K562 (cell line): ENCODE data around the gene CDCP1. TPM values are rescaled to one million over a fixed set of nuclear protein-coding genes. Genes with fewer than 3 reads are reported as not detected.

Source experiments
- ATAC-seq: fragments of 200-7000 bp; cut with Tn5 transposase; 3 replicates; pipeline ENCODE4 v1.9.1; 2020; ENCODE audit warnings: moderate library complexity
- BruUV-seq: library from RNA; stranded (reverse); fragments of 400-500 nt; replicated peaks from 2 replicates; lab custom pipeline; 2021; lab: Mats Ljungman, UMichigan
- CTCF ChIA-PET: fragments of 300-600 bp; formaldehyde crosslinking; extraction: SDS; loops from one replicate; lab custom pipeline; 2021; ENCODE audit warnings: low intra/inter-chr PET ratio; lab: Yijun Ruan, JAX
- POLR2A ChIA-PET: fragments of 300-600, 350-650 bp; sonication (Branson Sonifier 250); formaldehyde crosslinking; extraction: SDS; loops from one replicate; lab custom pipeline; 2021; ENCODE audit warnings: antibody characterized with exemption, inconsistent platforms; lab: Yijun Ruan, JAX
- DNase-seq, 4 experiments: peaks; one replicate each; pipeline versions ENCODE4 v3.0.0 to v3.0.0-alpha.2; 2011 to 2018; ENCODE audit warnings: low spot score in 3 of 4, mixed read lengths in 3 of 4; ENCODE audit errors: extremely low read depth in 1 of 4
- FAIRE-seq: peaks from 2 replicates; lab custom pipeline; 2011; peaks lifted over from hg19 to GRCh38; lab: Jason Lieb, UNC
- H2AFZ ChIP-seq: 2 replicates; pipeline ENCODE4 v1.6.0; 2011; ENCODE audit warnings: low read depth, low read length, control low read depth, inconsistent platforms
- H3K27ac ChIP-seq: fragments of 200-600 bp; 3 replicates; pipeline ENCODE4 v1.8.0; 2011; ENCODE audit warnings: low read depth, mild to moderate bottlenecking, control low read depth, inconsistent platforms, low read length, moderate library complexity, mixed read lengths; ENCODE audit errors: extremely low read depth
- H3K27me3 ChIP-seq, 2 experiments: fragments of 300-600 bp in 1 of 2; 2 replicates in 1 of 2; 3 replicates in 1 of 2; pipeline versions ENCODE4 v1.6.0 to v1.8.0; 2011; ENCODE audit warnings: inconsistent platforms in 2 of 2, low read length in 2 of 2, mild to moderate bottlenecking in 1 of 2, mixed read lengths in 1 of 2, moderate library complexity in 1 of 2; ENCODE audit not compliant: control insufficient read depth in 2 of 2, insufficient read depth in 2 of 2
- H3K36me3 ChIP-seq: fragments of 300-600 bp; 3 replicates; pipeline ENCODE4 v1.8.0; 2011; ENCODE audit warnings: mild to moderate bottlenecking, low read length, inconsistent platforms; ENCODE audit not compliant: control insufficient read depth, insufficient read depth
- H3K4me1 ChIP-seq, 2 experiments: fragments of 200-600 bp in 1 of 2; replicated peaks in 1 of 2; 2 replicates in 1 of 2; 3 replicates in 1 of 2; pipeline versions ENCODE4 v1.5.1 to v1.8.0; 2011; ENCODE audit warnings: inconsistent platforms in 2 of 2, low read length in 2 of 2, mild to moderate bottlenecking in 1 of 2, mixed read lengths in 1 of 2, moderate library complexity in 1 of 2; ENCODE audit not compliant: control insufficient read depth in 2 of 2, insufficient read depth in 2 of 2
- H3K4me2 ChIP-seq: 2 replicates; pipeline ENCODE4 v1.6.1; 2011; ENCODE audit warnings: low read length, control low read depth, inconsistent platforms, mixed read lengths; ENCODE audit not compliant: insufficient read depth
- H3K4me3 ChIP-seq: fragments of 200-600 bp; sonication (generic), shearing (Covaris generic); 2 replicates; pipeline ENCODE4 v1.5.1; 2016; ENCODE audit warnings: control low read depth, inconsistent platforms
- H3K79me2 ChIP-seq: fragments of 200-600 bp; 3 replicates; pipeline ENCODE4 v1.8.0; 2011; ENCODE audit warnings: low read length, inconsistent platforms; ENCODE audit not compliant: control insufficient read depth, insufficient read depth
- H3K9ac ChIP-seq, 2 experiments: 2 replicates each; pipeline versions ENCODE4 v1.6.0 to v1.6.1; 2011; ENCODE audit warnings: low read depth in 2 of 2, low read length in 2 of 2, control low read depth in 1 of 2, inconsistent platforms in 1 of 2, mild to moderate bottlenecking in 1 of 2, mixed read lengths in 1 of 2; ENCODE audit not compliant: insufficient read depth in 1 of 2
- H3K9me1 ChIP-seq: one replicate; pipeline ENCODE4 v1.6.0; 2011; ENCODE audit warnings: inconsistent platforms, mild to moderate bottlenecking, low read length, moderate library complexity; ENCODE audit not compliant: control insufficient read depth, insufficient read depth
- H3K9me3 ChIP-seq: replicated peaks from 2 replicates; pipeline ENCODE4 v1.5.1; 2011; ENCODE audit warnings: low read depth, low read length, inconsistent platforms; ENCODE audit not compliant: control insufficient read depth, insufficient read depth
- H4K20me1 ChIP-seq: replicated peaks from 2 replicates; pipeline ENCODE4 v1.6.1; 2011; ENCODE audit warnings: low read length, inconsistent platforms, mixed read lengths; ENCODE audit not compliant: control insufficient read depth, insufficient read depth
- C11orf30 ChIP-seq: fragments of 450-650 bp; IDR thresholded peaks from 2 replicates; pipeline ENCODE4 v1.6.1; 2016; ENCODE audit warnings: low read depth, mild to moderate bottlenecking
- ELF1 ChIP-seq: fragments of 200-800 bp; sonication (Bioruptor generic); IDR thresholded peaks from 2 replicates; pipeline ENCODE4 v1.6.1; 2016; ENCODE audit warnings: missing genetic modification characterization, missing compliant biosample characterization
- GABPB1 ChIP-seq: sonication (generic); formaldehyde crosslinking; IDR thresholded peaks from 2 replicates; pipeline ENCODE4 v1.8.0; 2022; ENCODE audit warnings: mild to moderate bottlenecking, missing genetic modification reagents
- GTF2E2 ChIP-seq: fragments of 200-800 bp; sonication (Bioruptor generic); IDR thresholded peaks from 2 replicates; pipeline ENCODE4 v1.6.1; 2016; ENCODE audit warnings: missing genetic modification characterization, missing compliant biosample characterization
- HCFC1 ChIP-seq: IDR thresholded peaks from 2 replicates; pipeline ENCODE4 v1.6.1; 2012; ENCODE audit warnings: low read depth, low read length, improper control_type of control experiment
- MLLT1 ChIP-seq, 2 experiments: fragments of 450-650 bp; IDR thresholded peaks; 2 replicates each; pipeline ENCODE4 v1.6.1; 2016
- PPARD ChIP-seq: fragments of 250-450 bp; sonication (Bioruptor Pico); IDR thresholded peaks from 2 replicates; pipeline ENCODE4 v1.8.0; 2022; ENCODE audit warnings: inconsistent platforms, mild to moderate bottlenecking, moderate library complexity
- SMAD2 ChIP-seq: fragments of 150-350 bp; IDR thresholded peaks from 2 replicates; pipeline ENCODE4 v1.6.1; 2014; ENCODE audit warnings: low read depth, mild to moderate bottlenecking, low read length
- THRA ChIP-seq: fragments of 450-650 bp; IDR thresholded peaks from 2 replicates; pipeline ENCODE4 v1.6.1; 2017; ENCODE audit warnings: mild to moderate bottlenecking, moderate library complexity
- U2AF2 ChIP-seq: fragments of 200-400 bp; formaldehyde crosslinking; optimal IDR thresholded peaks from 2 replicates; pipeline ENCODE3; 2017; ENCODE audit warnings: low read depth, mild to moderate bottlenecking, low read length
- ZBTB2 ChIP-seq: fragments of 450-650 bp; IDR thresholded peaks from 2 replicates; pipeline ENCODE4 v1.6.1; 2016; ENCODE audit warnings: antibody characterized with exemption
- ZNF316 ChIP-seq: fragments of 450-650 bp; IDR thresholded peaks from 2 replicates; pipeline ENCODE4 v1.6.1; 2016
- ZNF717 ChIP-seq: fragments of 250-450 bp; sonication (Bioruptor Pico); IDR thresholded peaks from 2 replicates; pipeline ENCODE4 v1.5.0; 2021
- ZNF740 ChIP-seq, 3 experiments: fragments of 200-800 bp in 1 of 3; sonication (Bioruptor generic) in 1 of 3; sonication (generic) in 1 of 3; formaldehyde crosslinking in 1 of 3; IDR thresholded peaks; 2 replicates each; pipeline versions ENCODE4 v1.6.1 to v1.8.0; 2016 to 2022; ENCODE audit warnings: mild to moderate bottlenecking in 2 of 3, missing compliant biosample characterization in 2 of 3, missing genetic modification characterization in 2 of 3, missing genetic modification reagents in 1 of 3
- WGBS: fragments of 100-300 bp; shearing (Covaris generic); methylation state at CpG from one replicate; pipeline ENCODE4 v1.1.6; 2016; ENCODE audit warnings: low coverage, mixed read lengths; ENCODE audit not compliant: insufficient coverage; ENCODE audit errors: missing lambda C conversion rate; 5-methylcytosine and 5-hydroxymethylcytosine counted together
- in situ Hi-C: fragments of 300-500 bp; cut with MboI; formaldehyde crosslinking; loops from 4 replicates; pipeline ENCODE4 v1.15.0; 2018; ENCODE audit warnings: inconsistent platforms, mixed read lengths
- intact Hi-C: fragments of 100-400 bp; cut with micrococcal nuclease; formaldehyde crosslinking; loops from 2 replicates; pipeline ENCODE4 v1.14.2; 2022
- polyA plus RNA-seq, 8 experiments: library from polyadenylated mRNA; depleted of rRNA in 4 of 8; stranded (reverse) in 5 of 8; unstranded in 3 of 8; fragments of >200 nt; fragmentation: Nextera tagmentation in 2 of 8; fragmentation: Illumina TruSeq in 1 of 8; extraction: Ambion mirVana in 2 of 8; extraction: Trizol in 1 of 8; gene quantifications; 2 replicates each; pipeline versions ENCODE4 v1.2.1 to v1.2.3, GENCODE V29; 2011 to 2014; ENCODE audit warnings: inconsistent platforms in 1 of 8, missing spikeins in 1 of 8
- total RNA-seq, 7 experiments: library from RNA; depleted of rRNA in 6 of 7; stranded (reverse); fragments of >200 nt in 6 of 7; fragmentation: Illumina TruSeq in 2 of 7; extraction: Trizol in 2 of 7; gene quantifications; 2 replicates each; pipeline versions ENCODE4 v1.2.1 to v1.2.3, GENCODE V29; 2011 to 2021; ENCODE audit warnings: low replicate concordance in 1 of 7

CDCP1 gene
- total and polyA plus RNA-seq, 9 of the 15 experiments (the other 6 are each of a cell fraction or from before 2014, with no cell fraction given) = 3.9 to 16.4 (median 5.2) TPM

GRCh38 chr3:45187694-45188141, 41.5 kb upstream of the CDCP1 start:
- BruUV-seq = no TSS peak
- H3K9ac ChIP-seq = no peak overlapping the region
- WGBS = 19% methylated on average over 3 of the region's 3 CpGs
- no peak for ATAC-seq
- no peaks in the 10 kb centered on the region for H4K20me1 ChIP-seq
- no peaks in the 10 kb centered on the region for H3K9me3 ChIP-seq
- peaks cover 15 to 31% of the 10 kb centered on the region in 2 experiments for H3K4me1 ChIP-seq
- DNase-seq = no peak
- POLR2A ChIA-PET = interaction anchor here (1.0 kb wide), 1 partner anchor 16 kb away, joined by 3 read pairs; no protein-coding TSS in a partner anchor
- in situ Hi-C loops = no loop called here
- no peaks in the 10 kb centered on the region for H3K79me2 ChIP-seq
- no peak overlapping the region for H2AFZ ChIP-seq
- no peak for FAIRE-seq
- peaks cover 6% of the 10 kb centered on the region for H3K9me1 ChIP-seq
- no peaks in the 10 kb centered on the region for H3K36me3 ChIP-seq
- intact Hi-C loops = no loop called here
- H3K27ac ChIP-seq = no peak overlapping the region
- no peak overlapping the region; the same call in 1 of the 2 replicates for H3K4me2 ChIP-seq
- H3K27me3 ChIP-seq = no peaks in the 10 kb centered on the region
- CTCF ChIA-PET = no interaction called here
- no peak overlapping the region for H3K4me3 ChIP-seq
- TF ChIP-seq C11orf30 (peak; percentile 75), HCFC1 (no peak), ZNF740 (CRISPR knock-in tag; IDR thresholded peaks at IDR 0.05) (no peak), ZNF740 (tag; IDR thresholded peaks at IDR 0.05) (no peak), THRA (no peak), PPARD (CRISPR knock-in tag) (no peak), ELF1 (tag) (no peak), ZBTB2 (no peak), SMAD2 (no peak), GTF2E2 (no peak), GABPB1 (CRISPR knock-in tag) (no peak), ZNF316 (peak; percentile 87), U2AF2 (no peak), ZNF717 (CRISPR knock-in tag) (no peak), MLLT1 (IDR thresholded peaks at IDR 0.05) (no peak)
